Measurements from ENCODE around the gene EPSTI1.

GRCh38 chr13:42991898-42992763, at the start of gene EPSTI1:
- TF ChIP-seq, protein P1, sequence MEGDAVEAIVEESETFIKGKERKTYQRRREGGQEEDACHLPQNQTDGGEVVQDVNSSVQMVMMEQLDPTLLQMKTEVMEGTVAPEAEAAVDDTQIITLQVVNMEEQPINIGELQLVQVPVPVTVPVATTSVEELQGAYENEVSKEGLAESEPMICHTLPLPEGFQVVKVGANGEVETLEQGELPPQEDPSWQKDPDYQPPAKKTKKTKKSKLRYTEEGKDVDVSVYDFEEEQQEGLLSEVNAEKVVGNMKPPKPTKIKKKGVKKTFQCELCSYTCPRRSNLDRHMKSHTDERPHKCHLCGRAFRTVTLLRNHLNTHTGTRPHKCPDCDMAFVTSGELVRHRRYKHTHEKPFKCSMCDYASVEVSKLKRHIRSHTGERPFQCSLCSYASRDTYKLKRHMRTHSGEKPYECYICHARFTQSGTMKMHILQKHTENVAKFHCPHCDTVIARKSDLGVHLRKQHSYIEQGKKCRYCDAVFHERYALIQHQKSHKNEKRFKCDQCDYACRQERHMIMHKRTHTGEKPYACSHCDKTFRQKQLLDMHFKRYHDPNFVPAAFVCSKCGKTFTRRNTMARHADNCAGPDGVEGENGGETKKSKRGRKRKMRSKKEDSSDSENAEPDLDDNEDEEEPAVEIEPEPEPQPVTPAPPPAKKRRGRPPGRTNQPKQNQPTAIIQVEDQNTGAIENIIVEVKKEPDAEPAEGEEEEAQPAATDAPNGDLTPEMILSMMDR (IDR thresholded peaks at IDR 0.05) = no peak
- TF ChIP-seq POLR2AphosphoS5 (IDR thresholded peaks at IDR 0.05; ENCODE audit: low read depth, low read length) (no peak), REST (IDR thresholded peaks at IDR 0.05; ENCODE audit: insufficient read depth in 1 of 2, low read depth in 2 of 2, low read length in 1 of 2) (no peak), SIN3A (IDR thresholded peaks at IDR 0.05; ENCODE audit: borderline replicate concordance, insufficient read depth, low read depth, low read length) (no peak), TCF7L2 (IDR thresholded peaks at IDR 0.05; ENCODE audit: low read depth, low read length) (no peak)
